Measurements from ENCODE around the gene TGM2.

DNA sequence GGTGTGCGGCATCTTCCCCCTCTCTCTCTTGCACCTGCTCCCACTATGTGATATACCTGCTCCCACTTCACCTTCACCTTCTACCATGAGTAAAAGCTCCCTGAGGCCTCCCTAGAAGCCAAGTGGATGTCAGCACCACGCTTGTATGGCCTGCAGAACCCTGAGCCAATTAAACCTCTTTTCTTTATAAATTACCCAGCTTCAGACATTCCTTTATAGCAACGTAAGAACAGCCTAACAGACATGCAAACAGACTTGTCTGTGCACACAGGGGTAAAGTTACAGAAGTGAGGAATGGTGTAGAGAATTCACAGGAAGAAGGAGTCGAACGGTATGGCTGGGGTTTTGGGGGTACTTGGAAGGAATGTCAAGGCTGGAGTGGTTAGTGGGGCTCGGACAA lies 14.8 kb upstream of the TGM2 start:
- TF ChIP-seq CTCF (IDR thresholded peaks at IDR 0.05) (no peak), POLR2AphosphoS5 (IDR thresholded peaks at IDR 0.05) (no peak), POLR2A (IDR thresholded peaks at IDR 0.05) (no peak)
